GM12878 (cell line): ENCODE measurements around the gene BRAF. TPM values are rescaled to one million over a fixed set of nuclear protein-coding genes. Genes with fewer than 3 reads are reported as not detected.
A peak's percentile ranks its signal among the peaks of the same experiment; 100 is the strongest.

Source experiments
- ATAC-seq: fragments of 200-7000 bp; cut with Tn5 transposase; 3 replicates; pipeline ENCODE4 v1.9.1; 2020; ENCODE audit warnings: mild to moderate bottlenecking, moderate library complexity
- BruUV-seq: library from RNA; stranded (reverse); fragments of 400-500 nt; replicated peaks from 2 replicates; lab custom pipeline; 2021; lab: Mats Ljungman, UMichigan
- CTCF ChIA-PET: fragments of 300-600 bp; sonication (Branson Sonifier 250); formaldehyde crosslinking; extraction: SDS; loops from one replicate; lab custom pipeline; 2021; ENCODE audit warnings: inconsistent platforms; lab: Yijun Ruan, JAX
- POLR2A ChIA-PET: fragments of 350-600 bp; formaldehyde crosslinking; extraction: SDS; loops from one replicate; lab custom pipeline; 2021; ENCODE audit warnings: inconsistent platforms; lab: Charles Lee
- RAD21 ChIA-PET: fragments of 300-600 bp; sonication (Branson Sonifier 250); formaldehyde crosslinking; loops from one replicate; lab custom pipeline; 2023; ENCODE audit warnings: antibody characterized with exemption; ENCODE audit not compliant: unreplicated experiment; lab: Charles Lee
- SMC1A ChIA-PET: fragments of 300-600 bp; sonication (Branson Sonifier 250); formaldehyde crosslinking; loops from one replicate; lab custom pipeline; 2023; ENCODE audit not compliant: unreplicated experiment, uncharacterized antibody; lab: Charles Lee
- DNase-seq: peaks from one replicate; pipeline ENCODE4 v3.0.0-alpha.2; 2011; ENCODE audit warnings: low read depth, low spot score
- FAIRE-seq: peaks from 3 replicates; lab custom pipeline; 2011; peaks lifted over from hg19 to GRCh38; lab: Jason Lieb, UNC
- H2AFZ ChIP-seq: 2 replicates; pipeline ENCODE4 v1.6.0; 2011; ENCODE audit warnings: low read depth, low read length, control low read depth; ENCODE audit not compliant: control insufficient read depth
- H3K27ac ChIP-seq: 2 replicates; pipeline ENCODE4 v1.5.1; 2011; ENCODE audit warnings: control low read depth; ENCODE audit not compliant: control insufficient read depth, insufficient read depth
- H3K27me3 ChIP-seq, 2 experiments: replicated peaks in 1 of 2; 2 replicates each; pipeline versions ENCODE4 v1.6.0 to v1.6.1; 2011; ENCODE audit warnings: low read length in 1 of 2; ENCODE audit not compliant: control insufficient read depth in 2 of 2, insufficient read depth in 2 of 2
- H3K36me3 ChIP-seq, 2 experiments: 2 replicates each; pipeline ENCODE4 v1.5.1; 2011; ENCODE audit warnings: low read length in 1 of 2; ENCODE audit not compliant: control insufficient read depth in 2 of 2, insufficient read depth in 2 of 2
- H3K4me1 ChIP-seq: 2 replicates; pipeline ENCODE4 v1.6.1; 2011; ENCODE audit warnings: mild to moderate bottlenecking, low read length, moderate library complexity, mixed read lengths; ENCODE audit not compliant: control insufficient read depth, insufficient read depth
- H3K4me2 ChIP-seq: 2 replicates; pipeline ENCODE4 v1.6.0; 2011; ENCODE audit warnings: control low read depth; ENCODE audit not compliant: control insufficient read depth, insufficient read depth
- H3K4me3 ChIP-seq: fragments of 200-600 bp; sonication (generic); 2 replicates; pipeline ENCODE4 v1.5.1; 2016
- H3K79me2 ChIP-seq: 2 replicates; pipeline ENCODE4 v1.6.0; 2011; ENCODE audit warnings: low read length; ENCODE audit not compliant: control insufficient read depth, insufficient read depth
- H3K9ac ChIP-seq: 2 replicates; pipeline ENCODE4 v1.8.0; 2011; ENCODE audit warnings: low read length, control low read depth, mixed read lengths; ENCODE audit not compliant: control insufficient read depth, insufficient read depth
- H3K9me3 ChIP-seq: replicated peaks from 3 replicates; pipeline ENCODE4 v1.5.1; 2011; ENCODE audit warnings: mild to moderate bottlenecking, low read length; ENCODE audit not compliant: control insufficient read depth, insufficient read depth
- H4K20me1 ChIP-seq: 2 replicates; pipeline ENCODE4 v1.6.0; 2011; ENCODE audit not compliant: control insufficient read depth, insufficient read depth
- ASH2L ChIP-seq: fragments of 300-600, 200-600 bp; sonication (generic); IDR thresholded peaks from 2 replicates; pipeline ENCODE4 v1.6.1; 2017; ENCODE audit warnings: low read depth, mild to moderate bottlenecking, borderline replicate concordance
- CREM ChIP-seq: IDR thresholded peaks from 2 replicates; pipeline ENCODE4 v1.6.1; 2014; ENCODE audit warnings: antibody characterized with exemption, low read depth
- ELK1 ChIP-seq: IDR thresholded peaks from 2 replicates; pipeline ENCODE4 v1.6.1; 2012; ENCODE audit warnings: low read depth, low read length, improper control_type of control experiment
- ESRRA ChIP-seq: IDR thresholded peaks from 2 replicates; pipeline ENCODE4 v1.6.1; 2012; ENCODE audit warnings: mild to moderate bottlenecking, low read length, improper control_type of control experiment
- GABPA ChIP-seq: IDR thresholded peaks from 2 replicates; pipeline ENCODE4 v1.6.1; 2014; ENCODE audit warnings: antibody characterized with exemption, low read depth, mild to moderate bottlenecking, inconsistent platforms
- IKZF1 ChIP-seq: fragments of 450-650 bp; conservative IDR thresholded peaks from 2 replicates; pipeline ENCODE4 v1.6.1; 2017; ENCODE audit warnings: antibody characterized with exemption, mild to moderate bottlenecking
- PKNOX1 ChIP-seq: fragments of 450-650 bp; IDR thresholded peaks from 2 replicates; pipeline ENCODE4 v1.6.1; 2016; ENCODE audit warnings: mild to moderate bottlenecking
- POU2F2 ChIP-seq: IDR thresholded peaks from 3 replicates; pipeline ENCODE4 v1.6.1; 2011; ENCODE audit warnings: low read depth, mild to moderate bottlenecking, low read length, borderline replicate concordance
- RB1 ChIP-seq: fragments of 450-650 bp; formaldehyde crosslinking; IDR thresholded peaks from 2 replicates; pipeline ENCODE4 v1.6.1; 2017; ENCODE audit warnings: mild to moderate bottlenecking, borderline replicate concordance
- RELB ChIP-seq: fragments of 450-650 bp; IDR thresholded peaks from 2 replicates; pipeline ENCODE4 v1.6.1; 2017; ENCODE audit warnings: low read depth, mild to moderate bottlenecking, moderate library complexity
- RFX5 ChIP-seq: IDR thresholded peaks from 2 replicates; pipeline ENCODE4 v1.6.1; 2011; ENCODE audit warnings: low read depth, low read length, improper control_type of control experiment
- RUNX3 ChIP-seq: IDR thresholded peaks from 2 replicates; pipeline ENCODE4 v1.6.1; 2012; ENCODE audit warnings: low read length, inconsistent platforms
- SP1 ChIP-seq: IDR thresholded peaks from one replicate; pipeline ENCODE4 v1.6.1; 2011; ENCODE audit warnings: low read depth, low read length
- STAT3 ChIP-seq: IDR thresholded peaks from 2 replicates; pipeline ENCODE4 v1.6.1; 2011; ENCODE audit warnings: low read depth, low read length, improper control_type of control experiment
- ZBTB4 ChIP-seq: fragments of 450-650 bp; formaldehyde crosslinking; IDR thresholded peaks from 2 replicates; pipeline ENCODE4 v1.4.0; 2022; ENCODE audit warnings: mild to moderate bottlenecking, moderate library complexity
- ZNF274 ChIP-seq: IDR thresholded peaks from one replicate; pipeline ENCODE4 v1.8.0; 2011; ENCODE audit not compliant: insufficient read length, insufficient read depth
- ZNF384 ChIP-seq: IDR thresholded peaks from 2 replicates; pipeline ENCODE4 v1.6.1; 2012; ENCODE audit warnings: low read depth, mild to moderate bottlenecking, low read length, improper control_type of control experiment, borderline replicate concordance
- WGBS: methylation state at CpG from one replicate; pipeline ENCODE4 v1.1.6; 2016; ENCODE audit warnings: low lambda C conversion rate; ENCODE audit not compliant: insufficient replicate concordance, insufficient coverage; ENCODE audit errors: missing lambda C conversion rate; 5-methylcytosine and 5-hydroxymethylcytosine counted together
- in situ Hi-C: fragments of 300-500 bp; cut with MboI; formaldehyde crosslinking; loops from 9 replicates; pipeline ENCODE4 v1.14.3; 2018; ENCODE audit warnings: mixed read lengths
- intact Hi-C: fragments of 100-400 bp; cut with micrococcal nuclease; formaldehyde crosslinking; loops from one replicate; pipeline ENCODE4 v1.14.2; 2022; ENCODE audit not compliant: unreplicated experiment
- polyA plus RNA-seq, 11 experiments: library from polyadenylated mRNA; depleted of rRNA in 4 of 11; unstranded in 6 of 11; stranded (reverse) in 5 of 11; fragments of >200 nt; fragmentation: Nextera tagmentation in 4 of 11; fragmentation: Illumina TruSeq in 1 of 11; extraction: Ambion mirVana in 4 of 11; extraction: Trizol in 1 of 11; gene quantifications; 1 replicate in 1 of 11; 2 replicates in 10 of 11; pipeline versions ENCODE4 v1.2.1 to v1.2.3, GENCODE V29; 2011 to 2016; ENCODE audit warnings: inconsistent platforms in 2 of 11, missing spikeins in 2 of 11, low read depth in 1 of 11
- total RNA-seq, 4 experiments: library from RNA; depleted of rRNA in 3 of 4; stranded (reverse); fragments of >200 nt in 3 of 4; fragmentation: Illumina TruSeq in 1 of 4; extraction: Trizol in 1 of 4; gene quantifications; 2 replicates each; pipeline versions ENCODE4 v1.2.1 to v1.2.3, GENCODE V29; 2013 to 2021

BRAF gene
- total and polyA plus RNA-seq, 10 of the 15 experiments (the other 5 are each of a cell fraction or from before 2014, with no cell fraction given) = 2.6 to 31.0 (median 10.6) TPM

- ATAC-seq = no peak; the same call in 2 of the 3 replicates
- Histone ChIP-seq H3K4me1 (peaks cover 39% of the 10 kb centered on the region), H3K4me2 (peak overlapping the region; percentile 98), H3K9me3 (no peaks in the 10 kb centered on the region), H3K27me3 (no peaks in the 10 kb centered on the region), H3K79me2 (no peaks in the 10 kb centered on the region; the same call in 1 of the 2 replicates), H3K9ac (no peak overlapping the region), H3K36me3 (0 out of 4 replicates have a peak, but pooled peaks cover 0 to 3% of the 10 kb centered on the region in 2 experiments), H4K20me1 (no peaks in the 10 kb centered on the region), H3K4me3 (peak overlapping the region; percentile 49; the same call in 1 of the 2 replicates), H2AFZ (peak overlapping the region; percentile 30), H3K27ac (peak overlapping the region; percentile 20)
- no peak for DNase-seq
- WGBS = 31% methylated on average over 4 of the region's 4 CpGs
- RAD21 ChIA-PET = interaction anchor here (0.6 to 3.5 kb wide), 20 partner anchors 11 to 974 kb away, joined by 3 to 23 read pairs (median 3); partner anchors contain the start of genes MRPS33 and NDUFB2
- CTCF ChIA-PET = interaction anchor here (0.6 to 5.6 kb wide), 33 partner anchors 9 to 978 kb away, joined by 3 to 88 read pairs (median 4); partner anchors contain the start of genes MRPS33 and NDUFB2
- SMC1A ChIA-PET = interaction anchor here (0.6 to 4.8 kb wide), 21 partner anchors 11 to 337 kb away, joined by 3 to 57 read pairs (median 6); partner anchors contain the start of genes MRPS33 and NDUFB2
- in situ Hi-C loops (loop anchor here (10.0 kb wide), 1 partner anchor 339 kb away; the partner anchor contains the start of gene MRPS33), intact Hi-C loops (loop anchor here (1.0 to 5.0 kb wide), 3 partner anchors 21 to 337 kb away; partner anchors contain the start of genes BRAF and NDUFB2)
- no peak for TF ChIP-seq CREM
- no peak for TF ChIP-seq ZBTB4 (CRISPR knock-in tag)
- no peak for TF ChIP-seq RFX5
- TF ChIP-seq ZNF274 = no peak
- no peak for TF ChIP-seq SP1
- no peak for TF ChIP-seq ZNF384
- TF ChIP-seq ASH2L = no peak
- no peak for TF ChIP-seq ESRRA
- TF ChIP-seq RELB = no peak
- no peak for TF ChIP-seq IKZF1
- no peak for TF ChIP-seq RB1
- no peak for TF ChIP-seq STAT3
- TF ChIP-seq POU2F2 = no peak
- TF ChIP-seq GABPA = no peak
- no peak for TF ChIP-seq PKNOX1
- no peak for TF ChIP-seq RUNX3
- no peak for TF ChIP-seq ELK1
- FAIRE-seq = no peak
- no TSS peak for BruUV-seq
- POLR2A ChIA-PET = interaction anchor here (0.8 to 2.4 kb wide), 9 partner anchors 10 to 343 kb away, joined by 3 to 11 read pairs (median 3); partner anchors contain the start of gene NDUFB2
Observed at GRCh38 chr7:140675726-140676125, 249.0 kb downstream of the BRAF start.
